Measurements from ENCODE around the gene KIRREL3.

Gene KIRREL3

GRCh38 chr11:126522152-126522551 is 478.4 kb downstream of the KIRREL3 start:
- DNase-seq = no peak

- DNase-seq = no peak
Observed at GRCh38 chr11:126521196-126521595, 479.4 kb downstream of the KIRREL3 start.

- no peak for DNase-seq
Observed at GRCh38 chr11:126519764-126520734, 480.5 kb downstream of the KIRREL3 start.

- DNase-seq = no peak
Observed at GRCh38 chr11:126518972-126519690, 481.4 kb downstream of the KIRREL3 start.

GRCh38 chr11:126518071-126518971 is 482.2 kb downstream of the KIRREL3 start:
- no peak for DNase-seq

- DNase-seq = no peak
Observed at GRCh38 chr11:126515501-126515900, 485.1 kb downstream of the KIRREL3 start.

- DNase-seq = no peak
Observed at GRCh38 chr11:126514061-126514693, 486.4 kb downstream of the KIRREL3 start.

- DNase-seq = no peak
Observed at GRCh38 chr11:126512741-126513715, 487.5 kb downstream of the KIRREL3 start.

- DNase-seq = no peak
Observed at GRCh38 chr11:126512251-126512650, 488.3 kb downstream of the KIRREL3 start.

GRCh38 chr11:126511475-126512115 is 489.0 kb downstream of the KIRREL3 start:
- DNase-seq = no peak

GRCh38 chr11:126510621-126511370 is 489.8 kb downstream of the KIRREL3 start:
- no peak for DNase-seq

- no peak for DNase-seq
Observed at GRCh38 chr11:126507646-126508045, 492.9 kb downstream of the KIRREL3 start.

- no peak for DNase-seq
Observed at GRCh38 chr11:126506789-126507188, 493.8 kb downstream of the KIRREL3 start.

GRCh38 chr11:126502982-126503381 is 497.6 kb downstream of the KIRREL3 start:
- no peak for DNase-seq

GRCh38 chr11:126502159-126502558 is 498.4 kb downstream of the KIRREL3 start:
- no peak for DNase-seq

- DNase-seq = no peak
Observed at GRCh38 chr11:126501641-126502040, 498.9 kb downstream of the KIRREL3 start.

- DNase-seq = no peak
Observed at GRCh38 chr11:126500981-126501380, 499.6 kb downstream of the KIRREL3 start.

- DNase-seq = no peak
Observed at GRCh38 chr11:126499131-126499752, 501.3 kb downstream of the KIRREL3 start.

- no peak for DNase-seq
Observed at GRCh38 chr11:126498281-126498680, 502.3 kb downstream of the KIRREL3 start.

All from stimulated activated CD8-positive, alpha-beta memory T cell treated with anti-CD3 and anti-CD28 coated beads, Interleukin-4, amount 100 ng/mL, for 48 hours (primary cell).